ENCODE measurements around the gene COLQ. TPM values are rescaled to one million over a fixed set of nuclear protein-coding genes. Genes with fewer than 3 reads are reported as not detected.
"Not testable (repeated sequence)": the region's sequence is repeated elsewhere in the genome, so short reads cannot be mapped to it uniquely, and the experiment has no call there.

Gene COLQ
- total RNA-seq, 1 experiment from 2014 or later = 0.17 TPM

DNA sequence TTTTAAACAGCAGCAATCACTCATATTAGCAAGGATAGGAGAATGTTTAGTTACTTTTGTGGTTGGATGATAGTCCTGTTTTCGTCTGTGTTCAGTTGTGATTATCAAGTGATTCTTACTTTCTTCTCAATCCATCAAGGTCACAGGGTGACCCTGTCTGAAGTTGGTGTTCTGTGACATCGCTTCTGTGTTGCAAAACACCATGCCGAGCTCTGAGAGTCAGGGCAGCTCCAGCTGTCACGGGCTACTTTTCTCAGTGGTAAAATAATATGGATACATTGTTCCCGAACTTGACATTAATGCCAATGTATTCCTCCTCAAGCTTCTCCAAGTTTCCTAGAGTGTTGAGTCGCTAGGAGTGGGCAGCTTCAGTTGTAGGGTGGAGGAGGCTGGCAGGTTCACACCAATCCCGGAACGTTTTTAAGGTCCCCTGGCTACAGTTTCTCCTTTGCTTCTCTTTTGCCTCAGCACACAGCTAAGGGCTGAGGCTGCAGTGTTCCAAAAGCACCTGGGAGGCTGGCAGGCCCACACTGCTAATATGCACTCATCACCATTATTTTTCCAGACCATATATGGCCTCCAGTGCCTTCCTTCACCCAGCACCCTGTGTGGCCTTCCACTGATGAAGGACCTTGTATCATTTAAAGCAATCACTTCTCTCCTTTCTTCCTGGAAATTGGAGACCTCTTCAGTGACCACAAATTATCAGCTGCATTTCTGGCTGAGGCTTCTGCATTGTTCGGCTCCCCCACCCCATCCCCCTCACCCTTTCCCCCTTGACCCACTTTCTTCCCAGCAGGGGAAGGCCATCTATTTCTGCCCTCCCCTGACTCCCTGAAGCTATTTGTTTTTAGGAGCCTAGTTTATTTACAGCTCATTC is 25.8 kb downstream of the COLQ start:
- DNase-seq (ENCODE audit: low spot score) = peak; percentile 65
- in situ Hi-C loops (cut with HindIII; ENCODE audit: low sequenced_read_pairs) = no loop called here

DNA sequence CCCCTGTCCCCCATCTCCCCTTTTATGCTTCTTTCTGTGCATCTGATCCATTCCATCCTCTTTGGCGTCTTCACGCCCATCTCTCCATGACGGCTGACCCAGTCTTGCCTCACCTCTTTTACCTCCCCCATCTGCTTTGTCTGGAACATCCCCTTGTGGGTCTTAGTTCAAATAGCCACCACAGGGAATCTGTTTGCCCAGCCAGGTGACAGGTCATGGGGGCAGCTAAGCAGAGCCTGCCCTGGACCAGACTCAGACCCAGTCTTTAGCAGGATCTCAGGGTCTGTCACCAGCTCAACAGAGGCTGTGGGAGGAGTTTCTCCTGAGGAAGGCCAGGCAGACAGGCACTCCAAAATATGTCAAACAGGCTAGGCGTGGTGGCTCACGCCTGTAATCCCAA is 28.1 kb downstream of the COLQ start:
- DNase-seq (ENCODE audit: low spot score) = no peak
- in situ Hi-C loops (cut with HindIII; ENCODE audit: low sequenced_read_pairs) = no loop called here

DNA sequence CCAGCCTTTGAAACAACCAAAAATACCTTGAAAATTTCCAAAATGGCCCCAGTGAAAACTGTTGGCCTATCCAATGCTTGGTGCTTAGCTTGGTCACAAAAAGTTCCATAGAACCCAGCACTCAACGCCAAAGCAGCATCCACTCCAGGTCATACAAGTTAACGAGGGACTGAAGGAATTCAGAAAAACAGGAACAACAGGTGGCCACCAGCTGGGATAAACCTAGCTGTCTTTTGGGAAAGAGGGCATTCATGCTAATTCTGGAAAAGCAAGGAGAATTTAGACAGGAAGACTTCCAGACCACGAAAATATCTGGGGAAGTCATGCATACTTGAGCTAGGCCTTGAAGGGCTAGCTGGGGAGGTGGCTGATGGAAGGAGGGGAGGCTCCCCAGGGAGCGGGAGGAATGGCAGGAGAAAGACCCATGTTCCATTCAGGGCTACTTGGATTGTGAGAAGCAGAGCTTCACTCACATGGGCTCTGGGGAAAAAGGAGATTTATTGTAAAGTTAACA is 28.6 kb downstream of the COLQ start:
- DNase-seq (ENCODE audit: low spot score) = no peak
- in situ Hi-C loops (cut with HindIII; ENCODE audit: low sequenced_read_pairs) = no loop called here

DNA sequence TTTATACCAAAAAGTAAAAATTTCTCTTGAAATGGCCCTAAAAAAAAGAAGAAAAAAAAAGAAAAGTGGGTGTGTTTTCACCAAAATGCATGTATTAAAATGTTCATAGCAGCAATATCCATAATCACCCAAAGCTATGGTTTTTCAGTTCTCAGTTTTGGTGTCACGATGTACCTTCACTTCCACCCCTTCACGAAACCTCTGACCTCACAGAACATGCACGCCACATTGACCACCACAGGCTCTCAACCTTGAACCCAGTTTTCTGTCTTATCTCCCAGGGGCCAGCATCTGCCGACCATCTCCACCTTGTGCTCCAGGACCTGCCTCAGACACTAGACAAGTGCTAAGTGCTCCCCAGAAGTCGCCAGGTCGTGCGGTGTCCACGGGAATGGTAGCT is 30.4 kb downstream of the COLQ start:
- in situ Hi-C loops (cut with HindIII; ENCODE audit: low sequenced_read_pairs) = no loop called here
- DNase-seq (ENCODE audit: low spot score) = no peak

DNA sequence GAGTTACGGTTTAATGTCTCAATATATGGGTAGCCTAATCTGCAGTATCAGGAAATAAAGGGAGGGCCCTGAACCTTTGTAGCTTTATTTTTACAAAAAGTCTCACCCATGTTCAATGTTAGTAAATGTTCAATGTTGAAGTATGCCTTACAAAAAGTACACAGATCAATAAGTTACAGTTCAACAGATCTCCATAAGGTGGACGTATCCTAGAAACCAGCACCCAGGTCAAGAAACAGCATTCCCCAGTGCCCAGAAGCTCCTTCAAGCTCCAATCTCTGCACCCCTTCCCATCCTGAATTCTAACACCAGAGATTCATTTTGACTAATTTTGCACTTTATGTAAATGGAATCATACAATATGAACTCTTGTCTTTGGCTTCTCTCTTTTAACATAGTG is 31.3 kb downstream of the COLQ start:
- in situ Hi-C loops (cut with HindIII; ENCODE audit: low sequenced_read_pairs) = no loop called here

DNA sequence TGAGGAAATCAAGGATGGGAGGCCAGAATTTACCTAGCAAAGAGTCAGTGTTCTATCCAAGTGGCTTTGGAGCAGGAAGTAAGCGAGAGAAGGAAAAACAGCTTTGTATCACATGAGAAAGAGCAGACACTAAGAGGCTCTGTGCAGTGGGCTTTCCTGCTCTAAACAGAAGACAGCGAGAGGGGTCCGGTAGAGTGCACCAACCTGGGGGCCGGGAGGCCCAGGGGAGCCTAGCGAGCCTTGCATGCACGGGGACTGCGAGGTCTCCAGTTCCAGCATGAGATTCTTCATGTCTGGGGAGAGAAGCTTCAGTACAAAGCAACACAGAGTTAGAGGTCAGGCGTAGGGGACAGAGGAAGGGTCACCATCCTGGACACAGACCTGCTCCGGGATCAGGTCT is 33.5 kb downstream of the COLQ start:
- in situ Hi-C loops (cut with HindIII; ENCODE audit: low sequenced_read_pairs) = no loop called here
- DNase-seq (ENCODE audit: low spot score) = no peak

More for the DNA sequence above, 31.3 kb downstream of the COLQ start:
- no peak for DNase-seq (ENCODE audit: low spot score)

DNA sequence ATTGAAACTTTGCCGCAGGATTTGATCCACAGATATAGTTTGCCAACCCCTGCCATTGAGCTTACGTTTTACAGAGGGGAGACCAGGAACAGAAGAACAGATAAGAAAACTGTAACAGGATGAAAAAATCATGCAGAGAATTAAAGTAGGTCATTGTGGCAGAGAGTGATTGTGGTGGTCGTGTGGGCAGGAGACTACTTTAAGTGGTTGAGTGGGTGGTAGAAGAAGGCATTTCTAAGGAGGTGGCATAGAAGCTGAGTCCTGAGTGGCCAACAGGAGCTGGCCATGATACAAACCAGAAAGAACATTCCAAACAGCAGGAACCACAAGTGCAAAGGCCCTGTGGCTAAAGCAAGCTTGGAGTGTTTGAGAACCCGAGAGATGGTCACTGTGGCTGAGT is 34.5 kb downstream of the COLQ start:
- DNase-seq (ENCODE audit: low spot score) = no peak
- in situ Hi-C loops (cut with HindIII; ENCODE audit: low sequenced_read_pairs) = no loop called here

DNA sequence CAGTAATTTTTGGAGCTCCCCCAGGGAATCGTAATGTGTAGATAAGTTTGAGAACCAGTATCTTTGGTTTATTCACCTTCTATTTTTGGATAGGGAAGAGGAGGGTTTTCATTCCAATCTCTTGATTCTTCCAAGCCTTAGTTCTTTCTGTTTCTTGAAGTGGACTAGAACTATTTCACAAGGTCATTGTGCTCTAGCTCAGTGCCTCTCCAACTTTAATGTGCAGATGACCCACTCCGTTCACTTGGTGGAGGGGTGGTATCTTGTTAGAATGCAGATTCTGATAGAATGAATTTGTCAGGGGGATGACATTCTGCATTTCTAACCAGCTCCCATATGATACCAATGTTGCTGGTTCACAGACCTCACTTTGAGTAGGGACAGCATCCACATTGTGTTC is 35.5 kb downstream of the COLQ start:
- no peak for DNase-seq (ENCODE audit: low spot score)
- in situ Hi-C loops (cut with HindIII; ENCODE audit: low sequenced_read_pairs) = no loop called here

DNA sequence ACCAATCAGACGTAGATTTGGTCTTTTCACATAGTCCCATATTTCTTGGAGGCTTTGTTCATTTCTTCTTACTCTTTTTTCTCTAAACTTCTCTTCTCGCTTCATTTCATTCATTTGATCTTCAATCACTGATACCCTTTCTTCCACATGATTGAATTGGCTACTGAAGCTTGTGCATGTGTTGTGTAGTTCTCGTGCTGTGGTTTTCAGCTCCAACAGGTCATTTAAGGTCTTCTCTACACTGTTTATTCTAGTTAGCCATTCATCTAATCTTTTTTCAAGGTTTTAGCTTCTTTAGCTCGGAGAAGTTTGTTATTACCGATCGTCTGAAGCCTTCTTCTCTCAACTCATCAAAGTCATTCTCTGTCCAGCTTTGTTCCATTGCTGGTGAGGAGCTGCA is 37.0 kb downstream of the COLQ start:
- in situ Hi-C loops (cut with HindIII; ENCODE audit: low sequenced_read_pairs); DNase-seq (ENCODE audit: low spot score): not testable (repeated sequence)

DNA sequence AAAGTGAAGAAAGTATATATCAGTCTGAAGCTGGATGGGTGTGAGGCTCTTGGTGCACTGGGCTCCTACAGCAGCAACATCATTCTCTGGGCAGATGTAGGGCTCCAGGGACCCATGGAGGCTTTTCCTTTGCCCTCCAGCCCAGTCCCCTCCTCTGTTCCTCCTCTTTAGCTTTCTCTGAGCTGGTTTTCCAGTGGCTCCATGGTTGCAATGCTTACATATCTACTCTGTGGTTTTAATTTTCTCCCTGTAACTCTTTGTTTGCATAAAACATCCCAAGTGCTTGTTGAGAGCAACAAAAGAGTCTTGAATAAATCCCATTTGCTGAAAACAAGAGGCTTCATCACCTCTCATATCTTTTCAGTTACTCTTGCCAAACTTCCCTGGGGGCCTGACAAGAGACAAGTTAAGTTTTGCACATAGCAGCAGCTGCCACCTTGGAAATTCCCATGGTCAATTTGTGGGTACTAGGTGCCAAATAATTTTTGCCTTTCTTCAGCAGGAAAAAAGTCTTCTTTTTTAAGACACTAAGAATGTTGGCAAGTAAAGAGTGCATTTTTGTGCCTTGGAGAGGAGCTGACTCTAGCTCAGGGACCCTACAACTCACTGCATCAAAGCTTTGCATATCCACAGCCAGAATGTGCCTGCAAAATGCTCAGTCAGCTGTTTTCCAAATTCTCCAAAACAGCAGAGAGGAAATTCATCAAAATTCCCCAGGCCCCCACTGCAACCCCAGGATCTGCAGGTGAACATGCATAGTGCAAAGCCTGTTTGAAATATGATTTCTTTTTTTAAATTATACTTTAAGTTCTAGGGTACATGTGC is 41.9 kb downstream of the COLQ start:
- in situ Hi-C loops (cut with HindIII; ENCODE audit: low sequenced_read_pairs) = no loop called here
- DNase-seq (ENCODE audit: low spot score) = no peak

DNA sequence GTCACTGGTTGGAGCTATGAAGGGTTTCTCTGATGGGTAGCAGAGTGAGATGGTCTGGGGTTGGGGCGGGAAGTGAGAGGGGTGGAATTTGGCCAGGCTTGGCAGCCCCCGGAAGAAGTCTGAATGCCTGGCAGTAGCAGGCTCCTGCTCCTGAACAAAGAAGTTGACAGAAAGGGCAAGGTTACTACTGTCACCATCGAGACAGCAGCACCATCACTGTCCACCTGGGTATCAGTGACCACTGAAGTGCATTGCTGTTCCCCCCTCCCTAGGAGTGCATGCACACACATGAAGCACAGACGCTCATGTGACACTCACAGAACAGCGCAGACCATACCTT is 42.9 kb downstream of the COLQ start:
- in situ Hi-C loops (cut with HindIII; ENCODE audit: low sequenced_read_pairs) = no loop called here
- no peak for DNase-seq (ENCODE audit: low spot score)

DNA sequence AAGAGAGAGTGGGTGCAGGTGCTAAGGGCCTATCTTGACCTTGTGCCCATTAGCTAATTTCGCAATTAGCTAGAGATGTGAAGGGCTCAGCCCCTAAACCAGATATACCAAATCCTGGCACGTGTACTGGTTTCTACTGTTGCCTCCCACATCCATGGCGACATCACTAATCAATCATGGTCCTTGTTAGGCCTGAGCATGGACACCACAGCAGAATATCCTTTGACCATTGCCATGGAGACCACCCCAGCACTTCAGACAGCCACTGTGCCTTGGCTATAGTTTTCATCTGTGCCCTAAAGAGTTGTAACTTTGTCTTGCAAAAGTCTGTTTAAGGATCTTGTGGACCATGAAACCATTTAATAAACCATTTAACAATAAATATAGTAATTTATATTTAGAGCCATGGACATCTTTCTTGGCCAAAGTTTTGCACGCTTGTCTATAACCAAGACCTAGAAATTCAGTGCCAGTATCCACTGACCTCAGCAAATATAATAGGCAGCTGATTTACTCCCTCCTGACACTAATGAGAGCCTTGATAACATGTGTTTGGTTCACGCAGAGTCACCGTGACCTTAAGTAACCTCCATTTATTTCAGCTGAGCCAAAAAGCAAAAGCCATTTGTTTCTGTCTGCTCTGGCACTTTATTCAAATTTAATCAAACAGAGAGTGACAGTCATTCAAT is 43.4 kb downstream of the COLQ start:
- in situ Hi-C loops (cut with HindIII; ENCODE audit: low sequenced_read_pairs) = no loop called here

DNA sequence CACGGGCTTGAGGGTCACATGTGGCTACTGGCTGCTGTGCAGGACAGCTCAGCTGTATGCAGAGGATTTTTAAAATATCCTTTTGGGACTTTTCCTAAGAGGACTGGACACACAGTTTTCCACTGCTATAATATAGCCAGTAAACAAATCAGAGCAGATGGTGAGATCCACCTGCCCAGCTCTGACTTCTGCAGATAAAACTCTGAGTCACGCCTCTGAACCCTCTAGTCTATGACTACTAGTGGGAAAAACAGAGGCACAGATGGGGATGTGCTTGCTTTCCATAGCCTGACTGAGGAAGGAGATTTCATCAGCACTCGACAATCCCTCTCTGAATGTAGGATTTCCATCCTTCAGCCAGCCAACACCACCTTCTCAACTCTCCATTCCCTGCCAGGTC is 45.1 kb downstream of the COLQ start:
- peak; percentile 83 for DNase-seq (ENCODE audit: low spot score)
- in situ Hi-C loops (cut with HindIII; ENCODE audit: low sequenced_read_pairs) = no loop called here

More for the DNA sequence above, 43.4 kb downstream of the COLQ start:
- no peak for DNase-seq (ENCODE audit: low spot score)

DNA sequence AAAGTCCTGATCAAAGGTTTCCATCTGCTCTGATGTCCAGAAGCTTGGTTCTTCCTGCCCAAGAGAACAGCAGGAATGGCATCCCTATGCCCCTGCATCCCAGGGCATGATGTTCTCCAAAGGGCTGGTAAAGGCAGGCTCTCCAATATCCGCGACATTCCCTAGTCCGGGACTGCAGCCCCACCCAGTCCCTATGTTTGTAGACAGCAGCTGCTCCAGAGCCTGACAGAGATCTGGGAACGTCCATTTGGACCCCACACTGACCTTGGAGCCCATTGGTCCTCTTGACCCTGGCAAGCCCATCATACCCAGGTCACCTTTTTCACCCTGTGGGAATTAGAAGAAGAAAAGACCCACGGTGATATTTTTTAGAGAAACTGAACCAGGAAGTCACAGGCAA is 46.3 kb downstream of the COLQ start:
- no peak for DNase-seq (ENCODE audit: low spot score)
- in situ Hi-C loops (cut with HindIII; ENCODE audit: low sequenced_read_pairs) = no loop called here

DNA sequence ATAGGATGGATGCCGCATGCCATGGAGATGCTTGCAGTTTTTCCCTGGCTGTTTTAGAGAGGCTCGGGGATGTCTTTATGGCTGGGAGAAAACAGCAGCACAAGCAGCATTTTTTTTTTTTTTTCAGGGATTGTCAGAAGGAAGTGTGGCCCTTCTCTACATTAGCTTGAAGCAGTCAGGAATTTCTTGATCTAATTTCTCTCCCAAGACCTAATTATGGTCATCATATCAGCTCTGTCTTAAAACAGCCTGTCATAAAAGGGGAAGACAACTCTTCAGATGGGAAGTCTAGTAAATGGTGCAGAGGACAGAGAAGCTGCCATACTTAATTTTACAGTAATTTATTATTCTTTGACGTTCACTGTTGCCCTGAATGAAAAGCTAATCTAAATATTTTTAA is 49.6 kb downstream of the COLQ start:
- no peak for DNase-seq (ENCODE audit: low spot score)
- in situ Hi-C loops (cut with HindIII; ENCODE audit: low sequenced_read_pairs) = no loop called here

DNA sequence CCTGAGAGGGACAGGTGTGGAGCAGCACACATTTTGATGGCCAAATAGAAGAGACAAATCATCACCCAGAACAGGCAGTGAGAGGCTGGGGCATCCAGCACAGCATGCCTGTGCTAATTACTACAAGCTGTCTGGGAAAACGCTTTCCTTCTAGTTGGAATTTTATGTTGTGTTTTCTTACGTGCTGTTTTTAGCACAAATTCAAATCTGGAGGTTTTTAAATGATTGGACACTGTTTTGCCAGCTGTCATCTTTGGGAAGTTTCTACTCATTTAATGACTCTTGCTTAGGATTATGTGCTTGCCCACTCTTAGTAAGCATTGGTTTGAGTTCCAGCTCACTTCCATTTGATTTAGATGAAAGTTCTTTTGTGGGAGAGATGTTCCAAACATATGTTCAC is 50.7 kb downstream of the COLQ start:
- in situ Hi-C loops (cut with HindIII; ENCODE audit: low sequenced_read_pairs) = no loop called here
- DNase-seq (ENCODE audit: low spot score) = no peak

DNA sequence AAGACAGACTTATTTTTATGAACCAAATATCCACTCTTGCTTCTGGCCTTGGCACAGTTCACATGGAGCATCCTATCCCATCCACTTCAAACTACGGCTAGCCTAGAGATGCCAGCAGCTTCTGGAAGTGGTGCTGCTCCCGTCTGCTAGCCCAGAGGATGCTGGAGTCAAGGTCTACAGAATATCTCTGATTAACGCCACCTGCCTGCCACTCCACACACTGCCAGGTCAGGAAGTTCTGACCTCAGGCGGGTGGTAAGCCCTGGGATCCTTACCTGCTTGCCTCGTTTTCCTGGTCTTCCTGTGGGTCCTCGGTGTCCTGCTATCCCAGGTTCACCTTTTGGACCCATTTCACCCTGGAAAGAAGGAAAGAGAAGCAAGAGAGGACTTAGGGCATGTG is 51.2 kb downstream of the COLQ start:
- in situ Hi-C loops (cut with HindIII; ENCODE audit: low sequenced_read_pairs) = no loop called here
- no peak for DNase-seq (ENCODE audit: low spot score)

DNA sequence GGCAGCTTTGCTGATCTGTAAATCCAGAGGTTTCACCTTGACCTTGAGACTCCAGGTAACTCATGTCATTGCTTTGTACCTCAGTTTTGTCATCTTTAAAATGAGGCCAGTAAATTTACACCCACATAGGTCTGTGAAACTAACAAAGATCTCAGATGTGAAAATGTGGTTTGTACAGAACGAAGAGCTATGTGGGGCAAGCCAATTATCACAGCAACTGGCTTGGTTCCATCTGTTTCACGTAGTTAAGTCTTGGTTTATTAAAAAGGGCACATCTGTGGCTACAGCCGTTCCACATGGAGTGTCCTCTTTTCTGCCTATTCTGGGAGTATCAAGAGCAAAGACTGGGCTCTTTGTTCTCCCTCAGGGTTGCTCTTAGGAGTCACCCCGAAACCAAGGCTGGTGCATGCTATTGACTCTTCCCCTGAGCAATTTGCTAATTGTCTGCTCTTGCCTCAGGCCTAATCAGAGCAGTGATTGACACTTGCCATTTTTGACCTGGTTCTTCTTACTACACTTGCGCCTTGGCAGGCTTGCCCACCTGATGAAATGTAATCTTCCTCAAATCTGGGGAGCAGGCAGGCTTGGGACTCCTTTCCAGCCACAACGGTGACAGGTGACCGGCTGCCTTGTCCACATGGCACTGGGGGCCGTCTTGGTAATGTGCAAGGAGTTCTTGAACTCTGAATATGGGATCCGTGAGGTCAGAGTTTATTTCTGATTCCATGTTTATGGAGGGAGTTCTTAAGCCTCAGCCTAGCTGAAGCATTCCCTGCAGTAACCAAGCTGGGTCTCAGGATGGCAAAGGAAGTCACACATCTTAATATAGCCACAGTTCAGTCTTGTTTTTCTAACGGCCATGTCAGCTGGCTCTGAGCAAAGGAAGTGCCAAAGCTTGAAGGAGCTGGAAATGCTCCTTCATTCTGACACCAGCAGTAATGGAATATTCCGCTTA is 54.0 kb downstream of the COLQ start:
- no peak for DNase-seq (ENCODE audit: low spot score)
- in situ Hi-C loops (cut with HindIII; ENCODE audit: low sequenced_read_pairs) = no loop called here

Measured in G401 (cell line).